K562 (cell line): ENCODE data around the gene DUSP19. TPM values are rescaled to one million over a fixed set of nuclear protein-coding genes. Genes with fewer than 3 reads are reported as not detected.

ENCODE experiments used
- HINFP ChIP-seq: fragments of 450-650 bp; conservative IDR thresholded peaks from 2 replicates; pipeline ENCODE4 v1.6.1; 2016; ENCODE audit warnings: missing genetic modification characterization, low read depth, mild to moderate bottlenecking, control low read depth, missing compliant biosample characterization
- HLTF ChIP-seq: fragments of 450-650 bp; IDR thresholded peaks from 2 replicates; pipeline ENCODE4 v1.6.1; 2016
- KDM2B ChIP-seq: fragments of 250-450 bp; sonication (Bioruptor Pico); IDR thresholded peaks from 2 replicates; pipeline ENCODE4 v1.8.0; 2021; ENCODE audit warnings: mild to moderate bottlenecking, moderate library complexity
- LEF1 ChIP-seq: fragments of 450-650 bp; IDR thresholded peaks from 2 replicates; pipeline ENCODE4 v1.6.1; 2016; ENCODE audit warnings: mild to moderate bottlenecking
- MEIS2 ChIP-seq: fragments of 450-650 bp; IDR thresholded peaks from 2 replicates; pipeline ENCODE4 v1.6.1; 2014; ENCODE audit warnings: mild to moderate bottlenecking; ENCODE audit not compliant: partially characterized antibody
- MTA2 ChIP-seq: fragments of 450-650 bp; IDR thresholded peaks from 2 replicates; pipeline ENCODE4 v1.6.1; 2016; ENCODE audit warnings: low read depth
- POLR2A ChIP-seq: fragments of 450-650 bp; conservative IDR thresholded peaks from 2 replicates; pipeline ENCODE4 v1.6.1; 2016
- PURB ChIP-seq: sonication (generic); formaldehyde crosslinking; IDR thresholded peaks from 2 replicates; pipeline ENCODE4 v1.9.0; 2021; ENCODE audit warnings: low read depth, mild to moderate bottlenecking, missing genetic modification reagents
- TAL1 ChIP-seq: fragments of 450-650 bp; IDR thresholded peaks from 2 replicates; pipeline ENCODE4 v1.6.1; 2016; ENCODE audit warnings: mild to moderate bottlenecking
- TSC22D4 ChIP-seq: fragments of 450-650 bp; IDR thresholded peaks from 2 replicates; pipeline ENCODE4 v1.6.1; 2016; ENCODE audit warnings: missing genetic modification characterization, missing biosample characterization, control low read depth
- ZHX1 ChIP-seq: fragments of 150-350 bp; conservative IDR thresholded peaks from 2 replicates; pipeline ENCODE4 v1.6.1; 2014; ENCODE audit warnings: low read length
- ZNF324 ChIP-seq: fragments of 250-450 bp; sonication (Bioruptor Pico); IDR thresholded peaks from 2 replicates; pipeline ENCODE4 v1.4.0; 2020; ENCODE audit warnings: mild to moderate bottlenecking
- ZNF707 ChIP-seq: fragments of 250-450 bp; sonication (Bioruptor Pico); conservative IDR thresholded peaks from 2 replicates; pipeline ENCODE4 v1.8.0; 2022; ENCODE audit warnings: inconsistent platforms, mild to moderate bottlenecking, moderate library complexity
- ZSCAN32 ChIP-seq: fragments of 450-650 bp; formaldehyde crosslinking; IDR thresholded peaks from 2 replicates; pipeline ENCODE4 v1.4.0; 2020; ENCODE audit warnings: mild to moderate bottlenecking, moderate library complexity
- polyA plus RNA-seq, 8 experiments: library from polyadenylated mRNA; depleted of rRNA in 4 of 8; stranded (reverse) in 5 of 8; unstranded in 3 of 8; fragments of >200 nt; fragmentation: Nextera tagmentation in 2 of 8; fragmentation: Illumina TruSeq in 1 of 8; extraction: Ambion mirVana in 2 of 8; extraction: Trizol in 1 of 8; gene quantifications; 2 replicates each; pipeline versions ENCODE4 v1.2.1 to v1.2.3, GENCODE V29; 2011 to 2014; ENCODE audit warnings: inconsistent platforms in 1 of 8, missing spikeins in 1 of 8
- total RNA-seq, 7 experiments: library from RNA; depleted of rRNA in 6 of 7; stranded (reverse); fragments of >200 nt in 6 of 7; fragmentation: Illumina TruSeq in 2 of 7; extraction: Trizol in 2 of 7; gene quantifications; 2 replicates each; pipeline versions ENCODE4 v1.2.1 to v1.2.3, GENCODE V29; 2011 to 2021; ENCODE audit warnings: low replicate concordance in 1 of 7

Gene DUSP19
- total and polyA plus RNA-seq, 9 of the 15 experiments (the other 6 are each of a cell fraction or from before 2014, with no cell fraction given) = 1.6 to 6.3 (median 3.1) TPM

GRCh38 chr2:183078464-183079138 is at the start of gene DUSP19 (continued):
- TF ChIP-seq ZHX1 = 0 out of 2 replicates have a peak, but pooled peaks have one; percentile 51
- no peak for TF ChIP-seq HLTF
- TF ChIP-seq ZSCAN32 (CRISPR knock-in tag) = no peak
- TF ChIP-seq MEIS2 = peak; percentile 14
- no peak for TF ChIP-seq ZNF324 (CRISPR knock-in tag)
- no peak for TF ChIP-seq KDM2B
- TF ChIP-seq ZNF707 (CRISPR knock-in tag) = no peak
- no peak for TF ChIP-seq PURB (CRISPR knock-in tag)
- TF ChIP-seq HINFP (tag) = no peak
- TF ChIP-seq POLR2A = peak; percentile 93
- TF ChIP-seq TSC22D4 (tag) = no peak
- TF ChIP-seq LEF1 = peak; percentile 26; the same call in 1 of the 2 replicates
- no peak for TF ChIP-seq MTA2
- TF ChIP-seq TAL1 = peak; percentile 2; the same call in 1 of the 2 replicates
